GDM1 (cell line): ENCODE results near the gene PIH1D1.

Source experiments
- DNase-seq: peaks from one replicate; lab custom pipeline; 2025; lab: John Stamatoyannopoulos, UW

Gene PIH1D1

GRCh38 chr19:49435670-49436069 is 15.9 kb downstream of the PIH1D1 start:
- DNase-seq, result no peak

GRCh38 chr19:49434907-49435583 is 16.6 kb downstream of the PIH1D1 start:
- no peak for DNase-seq

DNA sequence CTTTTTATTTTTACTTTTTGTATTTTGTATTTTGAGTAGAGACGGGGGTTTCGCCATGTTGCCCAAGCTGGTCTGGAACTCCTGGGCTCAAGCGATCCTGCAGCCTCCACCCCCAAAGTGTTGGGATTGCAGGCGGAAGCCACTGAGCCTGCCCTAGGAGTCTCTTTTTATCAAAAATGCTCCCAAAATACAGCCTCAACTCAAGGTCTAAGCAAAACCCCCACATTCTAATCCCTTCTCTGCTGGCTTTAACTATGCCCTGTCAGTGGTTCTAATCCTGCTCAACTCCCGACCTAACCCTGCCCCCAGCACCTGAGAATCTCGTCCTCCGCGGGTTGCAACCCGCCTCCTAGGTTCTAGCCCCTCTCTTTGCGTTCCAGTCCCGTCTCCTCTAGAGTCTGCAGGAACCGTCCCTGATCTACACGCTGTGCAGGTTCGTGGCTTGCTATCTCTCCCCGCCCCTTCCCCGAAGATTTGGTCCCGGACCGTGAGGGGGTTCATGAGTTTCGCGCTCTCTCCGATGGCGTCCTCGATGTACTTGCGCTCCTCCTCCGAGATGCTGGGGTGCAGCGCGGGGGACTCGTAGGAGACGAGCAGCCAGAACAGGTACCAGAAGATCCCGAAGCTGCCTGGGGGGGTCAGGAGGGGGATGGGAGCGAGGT is 18.2 kb downstream of the PIH1D1 start:
- DNase-seq, result no peak

- no peak for DNase-seq
Observed at GRCh38 chr19:49432141-49433073, 19.2 kb downstream of the PIH1D1 start.

DNA sequence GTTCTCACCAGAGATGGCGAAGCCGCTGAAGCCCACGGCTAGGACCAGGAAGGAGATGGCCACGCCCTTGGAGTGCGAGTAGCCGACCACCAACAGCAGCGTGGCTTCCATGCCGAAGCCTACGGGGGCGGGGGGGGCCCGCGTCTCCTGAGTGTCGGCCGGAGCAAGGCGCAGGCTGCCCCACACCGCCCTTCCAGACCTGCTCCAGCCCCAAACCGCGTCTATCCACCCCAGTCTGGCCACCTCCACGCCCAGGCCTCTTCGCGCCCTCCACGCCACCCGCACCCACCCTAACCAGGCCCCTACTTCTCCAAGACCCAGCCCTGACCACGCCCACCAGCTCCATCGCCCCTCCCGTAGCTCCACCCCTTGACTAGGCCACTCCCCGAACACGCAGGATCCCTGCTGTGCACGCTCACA is 20.3 kb downstream of the PIH1D1 start:
- DNase-seq, result no peak

GRCh38 chr19:49430678-49431329 is 20.8 kb downstream of the PIH1D1 start:
- DNase-seq, result peak; percentile 30

GRCh38 chr19:49430172-49430677 is 21.4 kb downstream of the PIH1D1 start:
- DNase-seq, result no peak

GRCh38 chr19:49428547-49429451 is 22.8 kb downstream of the PIH1D1 start:
- no peak for DNase-seq

DNA sequence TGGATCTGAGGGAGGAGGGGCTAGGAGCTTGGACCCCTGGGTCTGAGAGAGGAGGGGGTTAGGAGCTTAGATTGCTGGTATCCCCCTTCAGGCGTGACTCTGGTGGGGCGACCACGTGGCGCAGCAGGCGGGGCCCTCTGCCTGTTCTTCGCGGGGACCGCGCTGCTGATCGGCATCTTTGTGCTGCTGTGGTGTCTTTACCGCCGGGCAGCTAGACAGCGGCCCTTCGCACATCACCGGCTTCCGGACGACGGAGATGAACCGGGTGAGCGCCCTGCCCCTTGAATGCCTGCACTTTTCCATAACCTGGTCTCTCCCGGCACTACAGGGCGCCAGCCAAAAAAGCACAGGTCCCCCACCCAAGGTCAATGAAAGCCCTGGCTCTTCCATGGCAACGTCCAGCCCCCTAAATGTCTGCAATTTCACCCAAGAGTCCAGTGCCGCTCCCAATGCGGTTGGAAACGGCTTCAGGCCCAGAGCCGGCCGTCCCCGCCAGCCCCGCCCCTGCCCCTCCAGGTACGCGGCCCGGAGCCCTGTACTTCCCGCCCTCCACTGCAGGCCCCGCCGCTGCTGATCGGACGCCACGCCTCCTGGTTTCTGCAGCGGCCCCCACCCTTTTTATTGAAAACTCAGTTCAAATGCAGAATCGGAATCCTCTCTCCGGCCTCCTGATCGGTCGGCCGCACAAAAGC is 23.6 kb downstream of the PIH1D1 start:
- no peak for DNase-seq

DNA sequence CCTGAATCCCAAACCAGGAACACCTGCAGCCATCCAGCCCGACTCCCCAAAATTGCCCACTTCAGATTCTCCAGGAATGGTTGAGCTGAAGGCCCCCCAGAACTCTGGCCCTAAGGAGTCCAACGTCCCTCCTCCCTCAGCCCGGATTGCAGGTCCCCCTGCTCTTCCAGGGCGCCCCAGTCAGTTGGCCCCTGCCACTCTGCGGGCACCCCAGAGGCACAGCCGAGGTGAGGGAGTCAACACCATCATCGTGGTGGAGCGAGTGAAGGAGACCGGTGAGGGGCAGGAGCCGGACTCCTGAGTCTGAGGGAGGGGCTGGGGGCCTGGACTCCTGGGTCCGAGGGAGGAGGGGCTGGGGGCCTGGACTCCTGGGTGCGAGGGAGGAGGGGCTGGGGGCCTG is 24.3 kb downstream of the PIH1D1 start:
- no peak for DNase-seq

DNA sequence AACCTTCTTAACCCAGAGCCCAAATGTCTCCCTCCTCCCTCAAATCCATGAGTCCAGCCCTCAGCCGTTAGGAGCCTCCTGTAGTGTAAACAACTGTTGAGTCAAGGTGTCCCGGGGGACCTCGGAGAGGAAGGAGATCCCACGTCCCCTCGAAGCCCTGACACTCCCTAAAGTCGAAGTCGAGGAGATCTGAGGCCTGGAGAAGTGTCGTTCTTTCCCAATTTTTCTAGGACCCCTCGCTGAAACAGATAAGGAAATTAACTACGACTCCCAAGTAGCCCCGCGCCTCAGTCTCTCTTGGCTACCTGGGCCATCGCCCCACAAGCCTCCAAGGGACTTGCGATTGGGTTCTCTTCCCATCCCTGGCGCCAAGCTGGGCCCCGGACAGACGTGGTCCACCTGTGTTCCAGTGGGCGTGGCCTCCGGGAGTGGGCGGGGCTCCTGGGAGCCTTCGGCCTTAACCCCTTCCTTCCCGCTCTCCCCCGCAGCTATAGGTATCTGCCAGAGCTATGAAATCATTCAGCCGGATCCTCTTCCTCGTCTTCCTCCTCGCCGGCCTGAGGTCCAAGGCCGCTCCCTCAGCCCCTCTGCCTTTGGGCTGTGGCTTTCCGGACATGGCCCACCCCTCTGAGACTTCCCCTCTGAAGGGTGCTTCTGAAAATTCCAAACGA is 25.6 kb downstream of the PIH1D1 start:
- DNase-seq, result peak; percentile 77

DNA sequence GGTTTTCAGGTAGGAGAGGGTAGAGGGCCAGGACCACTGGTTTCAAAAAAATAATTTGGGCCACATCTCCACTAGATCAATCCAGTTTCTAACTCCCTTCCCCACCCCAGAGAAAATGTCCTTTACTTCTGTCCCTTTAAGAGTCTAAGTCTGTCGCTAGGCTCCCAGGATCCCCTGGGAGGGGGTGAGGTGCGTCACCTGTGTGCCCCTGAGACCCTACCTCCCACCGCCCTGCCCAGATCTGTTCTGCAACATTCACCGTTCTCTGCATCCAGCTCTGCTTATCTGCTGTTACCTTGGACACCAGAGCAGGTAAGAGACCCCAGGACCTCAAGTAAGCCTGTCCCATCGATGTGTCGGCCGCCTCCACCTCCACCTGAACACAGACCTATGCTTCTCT is 26.4 kb downstream of the PIH1D1 start, which contains the start of gene GFY:
TSS of gene GFY (plus strand) at position 211 of the 400 bp plus-strand sequence. CDS start 1,043 bp downstream, outside the sequence.
- DNase-seq, result no peak

DNA sequence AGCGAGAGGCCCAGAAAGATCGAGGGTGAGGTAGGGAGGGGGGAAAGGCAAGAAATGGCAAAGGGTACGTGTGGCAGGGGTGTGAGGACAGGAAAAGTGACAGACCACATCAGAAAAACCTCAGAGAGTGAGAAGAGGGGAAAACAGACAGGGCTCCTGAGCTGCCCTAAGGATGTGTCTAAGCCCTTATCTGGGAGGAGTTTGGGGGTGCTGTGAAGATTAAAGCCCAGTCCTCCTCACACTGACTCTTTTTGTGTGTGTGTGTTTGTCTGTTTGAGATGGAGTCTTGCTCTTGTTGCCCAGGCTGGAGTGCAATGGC is 27.7 kb downstream of the PIH1D1 start:
- no peak for DNase-seq

DNA sequence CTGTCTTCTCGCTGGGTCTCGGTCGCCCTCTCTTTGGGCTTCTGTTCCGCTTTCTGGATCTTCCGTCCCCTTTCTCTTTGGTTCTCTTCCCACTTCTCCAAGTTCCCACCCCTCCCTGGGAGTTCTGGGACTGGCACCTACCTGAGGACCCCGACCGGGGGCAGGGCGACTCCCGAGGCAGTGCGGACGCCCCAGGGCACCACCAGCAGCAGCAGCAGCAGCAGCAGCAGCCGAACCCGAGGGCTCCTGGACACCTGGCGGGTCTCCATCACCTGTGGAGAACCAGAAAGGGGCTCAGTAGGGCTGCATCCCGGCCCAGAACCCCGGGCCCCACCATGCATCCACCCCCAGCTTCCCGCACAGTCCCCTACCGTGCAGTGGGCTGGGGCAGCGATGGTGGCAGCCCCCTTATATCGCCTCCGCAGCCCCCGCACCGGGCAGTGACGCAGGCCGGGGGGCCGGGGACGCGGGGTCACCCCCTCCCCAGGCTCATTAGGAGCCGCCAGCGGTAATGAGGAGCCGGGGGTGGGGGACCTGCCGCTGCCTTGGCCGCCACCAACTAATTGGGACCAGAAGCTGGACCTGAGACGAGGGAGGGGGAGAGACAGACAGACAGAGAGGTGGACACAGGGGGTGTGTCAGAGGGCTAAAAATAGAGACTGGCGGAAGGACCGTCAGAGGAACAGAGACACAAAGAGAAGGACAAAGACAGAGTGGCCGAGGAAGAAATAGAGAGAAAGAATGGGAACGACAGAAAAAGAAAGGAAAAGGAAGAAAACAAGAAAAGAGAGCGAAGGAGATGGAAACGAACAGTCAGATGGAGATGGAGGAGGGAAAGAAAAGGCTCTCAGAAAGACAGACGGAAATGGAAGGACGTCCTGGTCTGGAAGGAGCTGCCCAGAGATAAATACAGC is 28.3 kb downstream of the PIH1D1 start, which contains the start of gene PTH2:
TSS of gene PTH2 (minus strand) at position 371 of the 914 bp plus-strand sequence. CDS start at position 269, 102 bp downstream.
- DNase-seq, result no peak

GRCh38 chr19:49422407-49423070 is 29.1 kb downstream of the PIH1D1 start:
- DNase-seq, result no peak

DNA sequence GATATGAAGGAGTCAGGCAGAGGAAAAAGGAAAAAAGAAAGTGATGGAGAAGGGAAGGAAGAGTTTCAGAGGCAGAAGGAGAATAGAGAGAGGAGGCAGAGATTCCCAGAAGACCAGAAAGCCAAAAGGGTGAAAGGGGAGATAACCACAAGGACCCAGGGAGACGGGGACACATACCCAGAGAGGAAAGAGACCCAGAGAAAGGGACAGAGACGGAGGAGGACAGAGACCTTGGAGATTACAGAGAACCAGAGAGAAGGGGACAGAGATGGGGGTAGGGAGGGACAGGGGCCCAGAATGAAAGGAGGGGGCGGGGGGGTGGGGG is 29.8 kb downstream of the PIH1D1 start:
- no peak for DNase-seq

DNA sequence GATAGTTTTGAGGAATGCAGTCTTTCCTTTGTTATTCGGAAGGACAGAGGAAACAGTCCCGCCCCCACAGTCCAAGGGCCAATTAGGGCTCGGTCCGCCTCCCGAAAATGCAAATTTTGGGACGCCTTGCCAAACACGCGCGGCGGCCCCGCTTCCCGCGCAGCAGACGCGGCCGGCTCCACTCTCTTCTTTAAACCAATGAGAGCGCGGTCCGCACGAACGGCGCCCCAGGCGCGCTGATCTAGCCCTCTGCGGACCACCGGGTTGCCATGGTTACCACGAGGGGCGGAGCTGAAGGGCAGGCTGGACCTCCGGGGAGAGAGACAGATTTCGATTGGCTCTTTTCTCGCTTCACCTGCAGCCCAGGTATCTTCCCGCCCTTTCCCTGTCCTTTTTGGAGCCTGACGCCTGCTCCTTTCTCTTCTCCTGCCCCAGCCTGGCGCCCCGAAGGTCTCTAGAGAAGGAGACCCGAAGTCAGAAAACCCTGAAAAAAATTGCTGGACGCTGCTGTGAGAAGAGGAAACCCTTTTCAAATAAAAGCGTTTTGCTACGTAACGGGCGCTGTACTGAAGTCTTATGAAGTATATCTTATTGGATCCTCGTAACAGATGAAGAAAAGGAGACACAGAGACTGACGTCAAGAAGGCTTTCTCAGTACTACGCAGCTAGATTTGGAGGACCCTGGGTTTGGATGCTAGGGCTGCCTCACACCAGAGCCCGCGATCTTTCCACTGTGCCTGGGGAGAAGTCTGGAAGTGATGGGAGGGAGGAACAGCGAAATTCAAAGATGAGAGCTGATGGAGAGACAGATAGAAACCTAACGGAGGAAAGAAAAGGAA is 30.4 kb downstream of the PIH1D1 start:
- peak; percentile 56 for DNase-seq
